Muscle layer of duodenum (tissue), 2 donors: ENCODE results near the gene ILF2.

Experiments
- H3K27ac ChIP-seq: one replicate; pipeline ENCODE4 v1.7.0; 2013; ENCODE audit warnings: mild to moderate bottlenecking, low read length
- H3K27me3 ChIP-seq: one replicate; pipeline ENCODE4 v1.7.0; 2013; ENCODE audit warnings: low read depth, mild to moderate bottlenecking, control low read depth, low read length
- H3K36me3 ChIP-seq, 2 donors: one replicate each; pipeline ENCODE4 v1.7.0; 2013; ENCODE audit warnings: low read length in 2 of 2, control low read depth in 1 of 2, mild to moderate bottlenecking in 1 of 2; ENCODE audit not compliant: insufficient read depth in 2 of 2, control insufficient read depth in 1 of 2
- H3K4me1 ChIP-seq, 2 donors: one replicate each; pipeline ENCODE4 v1.7.0; 2013; ENCODE audit warnings: low read length in 2 of 2, mild to moderate bottlenecking in 2 of 2, control low read depth in 1 of 2, moderate library complexity in 1 of 2; ENCODE audit not compliant: insufficient read depth in 2 of 2, control insufficient read depth in 1 of 2
- H3K4me3 ChIP-seq, 2 donors: one replicate each; pipeline ENCODE4 v1.7.0; 2013; ENCODE audit warnings: low read length in 2 of 2, low read depth in 1 of 2, mild to moderate bottlenecking in 1 of 2
- H3K9me3 ChIP-seq, 2 donors: one replicate each; pipeline ENCODE4 v1.7.0; 2013; ENCODE audit warnings: low read length in 2 of 2, control low read depth in 1 of 2, mild to moderate bottlenecking in 1 of 2; ENCODE audit not compliant: control insufficient read depth in 1 of 2
- donor health status: healthy.

Gene ILF2

GRCh38 chr1:153626477-153626903, 44.3 kb downstream of the ILF2 start:
- peaks cover 29 to 33% of the 10 kb centered on the region in 2 donors for H3K4me1 ChIP-seq
- no peaks in the 10 kb centered on the region for H3K36me3 ChIP-seq
- H3K27ac ChIP-seq = peak overlapping the region; percentile 88
- H3K4me3 ChIP-seq = peak overlapping the region; percentile 58 to 71
- H3K27me3 ChIP-seq = no peaks in the 10 kb centered on the region
- H3K9me3 ChIP-seq = no peaks in the 10 kb centered on the region

DNA sequence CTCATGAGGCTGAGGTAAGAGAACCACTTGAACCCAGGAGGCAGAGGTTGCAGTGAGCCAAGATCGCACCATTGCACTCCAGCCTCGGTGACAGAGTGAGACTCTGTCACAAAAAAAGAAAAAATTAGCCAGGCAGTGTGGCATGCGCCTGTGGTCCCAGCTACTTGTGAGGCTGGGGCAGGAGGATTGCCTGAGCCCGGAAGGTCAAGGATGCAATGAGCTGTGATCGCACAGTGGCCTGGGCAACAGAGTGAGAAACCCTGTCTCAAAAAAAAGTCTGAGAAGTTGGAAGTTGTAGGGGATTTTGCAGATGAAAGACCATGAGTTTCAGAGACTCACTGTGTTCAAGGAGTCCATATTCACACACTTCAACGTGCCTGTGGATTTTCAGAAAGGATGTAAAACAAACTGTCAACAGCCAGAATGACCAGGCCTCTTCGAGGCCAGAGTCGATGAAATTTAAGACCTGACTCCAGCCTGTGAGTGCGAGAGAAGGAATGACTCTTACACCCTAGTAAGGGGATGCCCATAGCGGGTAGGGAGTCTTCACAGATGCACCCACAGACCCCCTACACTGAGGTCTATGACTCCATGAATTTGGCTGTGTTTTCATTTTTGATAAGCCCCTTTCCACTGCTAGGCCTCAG, 45.7 kb downstream of the ILF2 start:
- Histone ChIP-seq H3K4me1 (peaks cover 19 to 33% of the 10 kb centered on the region in 2 donors), H3K27ac (no peak overlapping the region), H3K36me3 (peaks cover 0 to 3% of the 10 kb centered on the region in 2 donors), H3K9me3 (no peaks in the 10 kb centered on the region), H3K4me3 (no peak overlapping the region), H3K27me3 (no peaks in the 10 kb centered on the region)

DNA sequence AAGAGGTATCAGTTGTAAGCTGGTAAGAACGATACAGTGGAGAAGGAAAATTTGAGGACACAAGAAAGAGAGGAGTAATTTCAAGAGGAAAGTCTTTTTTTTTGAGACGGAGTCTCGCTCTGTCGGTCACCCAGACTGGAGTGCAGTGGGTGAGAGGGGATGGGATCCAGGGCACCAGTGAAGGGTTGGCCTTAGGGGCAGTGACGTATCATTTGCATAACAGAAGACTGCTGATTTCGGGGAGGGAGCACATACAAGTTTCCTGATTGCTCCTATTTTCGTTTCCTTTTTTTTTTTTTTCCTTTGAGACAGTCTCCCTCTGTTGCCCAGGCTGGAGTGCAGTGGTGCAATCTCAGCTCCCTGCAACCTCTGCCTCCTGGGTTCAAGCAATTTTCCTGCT, 47.7 kb downstream of the ILF2 start:
- peaks cover 6 to 19% of the 10 kb centered on the region in 2 donors for H3K36me3 ChIP-seq
- no peak overlapping the region for H3K27ac ChIP-seq
- H3K9me3 ChIP-seq = no peaks in the 10 kb centered on the region
- H3K27me3 ChIP-seq = no peaks in the 10 kb centered on the region
- H3K4me3 ChIP-seq = no peak overlapping the region
- peaks cover 19 to 33% of the 10 kb centered on the region in 2 donors for H3K4me1 ChIP-seq

DNA sequence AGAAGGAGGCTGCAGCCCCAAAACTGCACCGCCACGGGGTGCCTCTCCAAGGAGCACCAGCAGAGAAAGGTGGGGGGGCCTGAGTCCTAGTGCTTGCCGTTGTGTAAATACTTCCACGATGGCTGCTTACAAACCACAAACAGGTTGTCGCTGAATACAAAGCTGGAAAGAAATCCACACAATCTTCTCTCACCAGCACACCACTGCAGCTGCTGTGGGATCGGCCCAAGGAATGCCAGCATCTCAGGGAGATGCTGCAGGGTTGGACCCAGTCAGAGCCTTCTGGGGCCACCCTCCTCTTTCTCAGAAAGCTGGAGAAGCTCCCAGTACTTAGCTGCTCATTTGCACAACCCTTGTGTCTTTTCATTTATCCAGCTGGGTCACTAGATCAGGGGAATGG, 51.6 kb downstream of the ILF2 start:
- H3K9me3 ChIP-seq = no peaks in the 10 kb centered on the region
- no peak overlapping the region for H3K4me3 ChIP-seq
- no peak overlapping the region for H3K27ac ChIP-seq
- peaks cover 7 to 21% of the 10 kb centered on the region in 2 donors for H3K4me1 ChIP-seq
- no peaks in the 10 kb centered on the region for H3K27me3 ChIP-seq
- peaks cover 6 to 19% of the 10 kb centered on the region in 2 donors for H3K36me3 ChIP-seq

GRCh38 chr1:153617663-153618062, 53.1 kb downstream of the ILF2 start:
- peaks cover 6 to 19% of the 10 kb centered on the region in 2 donors for H3K36me3 ChIP-seq
- H3K27me3 ChIP-seq = no peaks in the 10 kb centered on the region
- no peaks in the 10 kb centered on the region for H3K9me3 ChIP-seq
- H3K27ac ChIP-seq = peak overlapping the region; percentile 84
- H3K4me1 ChIP-seq = peaks cover 12 to 17% of the 10 kb centered on the region in 2 donors
- H3K4me3 ChIP-seq = no peak overlapping the region

GRCh38 chr1:153616917-153617311, 53.9 kb downstream of the ILF2 start:
- Histone ChIP-seq H3K4me1 (peaks cover 12 to 13% of the 10 kb centered on the region in 2 donors), H3K27me3 (no peaks in the 10 kb centered on the region), H3K36me3 (peaks cover 6 to 19% of the 10 kb centered on the region in 2 donors), H3K9me3 (no peaks in the 10 kb centered on the region), H3K27ac (peak overlapping the region; percentile 84), H3K4me3 (no peak overlapping the region)

DNA sequence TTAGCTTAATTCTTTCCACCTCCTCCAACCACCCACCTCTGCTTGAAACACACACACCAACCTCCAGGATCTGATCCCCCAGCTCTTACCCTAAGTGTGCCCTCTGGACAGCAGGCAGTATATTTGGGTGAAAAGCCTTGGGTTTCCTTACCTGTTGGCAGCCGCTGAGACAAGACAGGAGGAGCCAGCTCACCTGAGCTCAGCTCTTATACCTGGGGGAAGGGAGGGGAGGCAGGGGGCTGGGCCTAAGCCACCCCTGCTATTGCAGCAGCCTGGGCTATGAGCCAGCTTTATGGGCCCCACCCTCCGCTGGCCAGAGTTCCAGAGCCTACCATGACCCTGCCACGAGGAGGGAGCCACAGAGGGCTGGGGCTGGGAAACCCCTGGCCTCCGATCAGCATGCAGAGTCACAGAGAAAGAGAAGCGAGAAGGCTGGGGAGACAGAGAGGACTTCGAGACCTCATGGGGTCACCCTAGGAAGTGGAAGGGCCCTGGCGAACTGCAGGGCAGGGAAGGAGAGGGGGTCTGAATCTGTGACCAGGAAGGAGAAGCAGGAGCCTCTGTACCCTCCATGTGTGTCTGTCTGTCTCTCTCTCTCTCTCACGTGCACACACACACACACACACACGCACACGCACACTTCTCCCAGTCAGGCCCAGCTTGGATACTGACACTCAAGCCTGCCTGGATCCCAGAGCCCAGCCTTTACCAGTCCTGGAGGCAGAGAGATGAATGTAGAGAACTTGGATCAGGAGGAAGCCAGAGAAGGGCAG, 54.5 kb downstream of the ILF2 start, which contains the start of gene S100A14:
TSS of gene S100A14 (minus strand) at position 182 of the 773 bp plus-strand sequence. CDS start 467 bp downstream, outside the sequence.
- no peaks in the 10 kb centered on the region for H3K27me3 ChIP-seq
- peaks cover 6 to 19% of the 10 kb centered on the region in 2 donors for H3K36me3 ChIP-seq
- H3K9me3 ChIP-seq = no peaks in the 10 kb centered on the region
- H3K27ac ChIP-seq = peak within 1 kb of the TSS; percentile 84
- H3K4me3 ChIP-seq = peak within 1 kb of the TSS in 1 of 2 donors; percentile 55
- peaks cover 12 to 17% of the 10 kb centered on the region in 2 donors for H3K4me1 ChIP-seq

GRCh38 chr1:153615406-153615805, 55.4 kb downstream of the ILF2 start:
- peak overlapping the region in 1 of 2 donors; percentile 55 for H3K4me3 ChIP-seq
- peaks cover 6 to 19% of the 10 kb centered on the region in 2 donors for H3K36me3 ChIP-seq
- H3K9me3 ChIP-seq = no peaks in the 10 kb centered on the region
- no peaks in the 10 kb centered on the region for H3K27me3 ChIP-seq
- H3K27ac ChIP-seq = peak overlapping the region; percentile 84
- peaks cover 14 to 24% of the 10 kb centered on the region in 2 donors for H3K4me1 ChIP-seq

DNA sequence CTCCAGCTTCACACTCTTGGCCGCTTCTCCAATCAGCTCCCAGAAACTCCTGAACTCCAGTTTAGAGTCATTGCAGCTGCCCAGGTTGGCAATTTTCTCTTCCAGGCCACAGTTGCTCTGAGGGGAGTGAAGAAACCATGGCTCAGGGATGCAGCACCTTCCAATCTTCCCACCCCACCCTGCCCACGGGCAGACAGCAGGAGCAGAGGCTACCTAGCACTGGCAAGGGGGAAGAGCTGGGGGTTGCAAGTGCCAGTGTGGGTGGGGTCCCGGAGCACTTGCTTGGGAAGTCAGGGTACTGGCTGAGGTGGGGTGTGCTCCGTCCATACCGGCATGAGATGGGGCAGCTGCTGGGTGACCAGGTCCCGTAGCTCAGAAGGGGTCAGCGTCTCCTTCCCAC, 55.9 kb downstream of the ILF2 start:
- peaks cover 6 to 15% of the 10 kb centered on the region in 2 donors for H3K36me3 ChIP-seq
- peak overlapping the region; percentile 7 for H3K27ac ChIP-seq
- peak overlapping the region in 1 of 2 donors; percentile 55 for H3K4me3 ChIP-seq
- H3K4me1 ChIP-seq = peaks cover 19 to 29% of the 10 kb centered on the region in 2 donors
- H3K9me3 ChIP-seq = no peaks in the 10 kb centered on the region
- no peaks in the 10 kb centered on the region for H3K27me3 ChIP-seq

DNA sequence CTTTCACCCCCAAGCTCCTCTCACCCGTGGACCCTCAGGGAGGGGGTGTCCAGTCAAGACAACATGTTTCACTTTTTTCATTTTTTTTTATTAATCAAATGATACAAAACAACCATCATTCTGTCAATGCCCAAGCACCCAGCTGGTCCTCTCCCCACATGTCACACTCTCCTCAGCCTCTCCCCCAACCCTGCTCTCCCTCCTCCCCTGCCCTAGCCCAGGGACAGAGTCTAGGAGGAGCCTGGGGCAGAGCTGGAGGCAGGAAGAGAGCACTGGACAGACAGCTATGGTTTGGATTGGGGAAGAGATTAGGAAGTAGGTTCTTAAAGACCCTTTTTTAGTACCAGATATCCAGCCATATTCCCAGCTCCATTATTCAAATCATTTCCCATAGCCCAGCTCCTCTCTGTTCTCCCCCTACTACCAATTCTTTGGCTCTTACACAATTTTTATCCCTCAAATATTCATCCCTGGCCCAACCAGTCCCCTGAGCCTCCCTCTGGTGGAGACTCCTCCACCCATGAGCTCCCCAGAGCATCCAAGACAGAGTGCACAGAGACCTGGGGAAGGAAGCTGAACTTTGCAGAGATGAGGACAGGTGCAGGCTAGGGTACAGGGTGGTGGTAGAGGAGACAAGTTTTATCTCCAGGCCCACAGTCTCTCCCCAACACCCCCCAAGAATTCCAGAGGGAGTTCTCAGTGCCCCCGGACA, 56.4 kb downstream of the ILF2 start:
- Histone ChIP-seq H3K36me3 (peaks cover 0 to 9% of the 10 kb centered on the region in 2 donors), H3K27ac (peak overlapping the region; percentile 7), H3K4me3 (no peak overlapping the region), H3K9me3 (no peaks in the 10 kb centered on the region), H3K4me1 (peaks cover 24 to 30% of the 10 kb centered on the region in 2 donors), H3K27me3 (no peaks in the 10 kb centered on the region)

GRCh38 chr1:153613406-153613805, 57.4 kb downstream of the ILF2 start:
- no peaks in the 10 kb centered on the region for H3K27me3 ChIP-seq
- H3K27ac ChIP-seq = peak overlapping the region; percentile 98
- H3K4me1 ChIP-seq = peaks cover 25 to 30% of the 10 kb centered on the region in 2 donors
- H3K36me3 ChIP-seq = no peaks in the 10 kb centered on the region
- H3K4me3 ChIP-seq = peak overlapping the region; percentile 78 to 89
- H3K9me3 ChIP-seq = no peaks in the 10 kb centered on the region
